GM19468 (cell line): ENCODE data around the gene ACTR3C.

Source experiments
- ATAC-seq: cut with Tn5 transposase; IDR thresholded peaks from one replicate; pipeline ENCODE4 v1.9.1; 2021; ENCODE audit warnings: mild to moderate bottlenecking, moderate library complexity, moderate number of reproducible peaks; ENCODE audit not compliant: unreplicated experiment; ENCODE audit errors: extremely low read depth

The ACTR3C gene

GRCh38 chr7:150359622-150360362 is 36.4 kb upstream of the ACTR3C start:
- ATAC-seq: no peak

- ATAC-seq: no peak
Observed at GRCh38 chr7:150358988-150359621, 35.8 kb upstream of the ACTR3C start.

GRCh38 chr7:150358433-150358832 is 35.1 kb upstream of the ACTR3C start:
- ATAC-seq: no peak

- no peak for ATAC-seq
Observed at GRCh38 chr7:150357771-150358427, 34.6 kb upstream of the ACTR3C start.

- no peak for ATAC-seq
Observed at GRCh38 chr7:150357270-150357669, 33.9 kb upstream of the ACTR3C start.

- no peak for ATAC-seq
Observed at GRCh38 chr7:150356265-150356897, 33.0 kb upstream of the ACTR3C start.

- no peak for ATAC-seq
Observed at GRCh38 chr7:150355666-150356059, 32.3 kb upstream of the ACTR3C start.

- ATAC-seq: no peak
Observed at GRCh38 chr7:150351587-150352194, 28.3 kb upstream of the ACTR3C start.

GRCh38 chr7:150346922-150347321 is 23.6 kb upstream of the ACTR3C start:
- ATAC-seq: no peak

GRCh38 chr7:150345012-150345411 is 21.7 kb upstream of the ACTR3C start:
- no peak for ATAC-seq

- no peak for ATAC-seq
Observed at GRCh38 chr7:150344299-150344698, 21.0 kb upstream of the ACTR3C start.

- ATAC-seq: no peak
Observed at GRCh38 chr7:150343225-150343624, 19.9 kb upstream of the ACTR3C start.

- ATAC-seq: no peak
Observed at GRCh38 chr7:150342121-150342408, 18.7 kb upstream of the ACTR3C start.

- ATAC-seq: no peak
Observed at GRCh38 chr7:150341263-150342120, 18.1 kb upstream of the ACTR3C start, which contains the start of gene RARRES2. Gene RARRES2, minus strand, starts transcription at chr7:150341629. Its CDS starts 1,020 bp downstream, at chr7:150340609.

GRCh38 chr7:150340875-150341262 is 17.5 kb upstream of the ACTR3C start:
- ATAC-seq: no peak

- ATAC-seq: no peak
Observed at GRCh38 chr7:150340024-150340749, 16.8 kb upstream of the ACTR3C start.

- no peak for ATAC-seq
Observed at GRCh38 chr7:150339409-150339809, 16.1 kb upstream of the ACTR3C start.

- ATAC-seq: no peak
Observed at GRCh38 chr7:150338166-150338829, 15.0 kb upstream of the ACTR3C start.

GRCh38 chr7:150337659-150338081 is 14.3 kb upstream of the ACTR3C start:
- ATAC-seq: no peak
